ENCODE results near the gene ATP8A1.

The ATP8A1 gene

GRCh38 chr4:42637104-42637503 lies 19.8 kb downstream of the ATP8A1 start:
- H3K27ac ChIP-seq = peak overlapping the region; percentile 93
- H3K27me3 ChIP-seq (ENCODE audit: insufficient read depth, low read depth, severe bottlenecking) = no peaks in the 10 kb centered on the region
- H3K36me3 ChIP-seq = no peaks in the 10 kb centered on the region
- H3K9me3 ChIP-seq (ENCODE audit: severe bottlenecking) = no peaks in the 10 kb centered on the region
- DNase-seq = no peak
- no peak overlapping the region for H3K4me3 ChIP-seq (ENCODE audit: low read depth, low read length)
- no peak for TF ChIP-seq CTCF (IDR thresholded peaks at IDR 0.05; ENCODE audit: low read depth, low read length)

- TF ChIP-seq CTCF (IDR thresholded peaks at IDR 0.05; ENCODE audit: low read depth, low read length) = no peak
- Histone ChIP-seq H3K9me3 (ENCODE audit: severe bottlenecking) (no peaks in the 10 kb centered on the region), H3K4me3 (ENCODE audit: low read depth, low read length) (peak overlapping the region; percentile 32), H3K36me3 (no peaks in the 10 kb centered on the region), H3K27ac (peak overlapping the region; percentile 93), H3K27me3 (ENCODE audit: insufficient read depth, low read depth, severe bottlenecking) (no peaks in the 10 kb centered on the region)
- peak; percentile 90 for DNase-seq
Observed at GRCh38 chr4:42636645-42636949, 20.3 kb downstream of the ATP8A1 start.

GRCh38 chr4:42633605-42634388 lies 23.1 kb downstream of the ATP8A1 start:
- H3K36me3 ChIP-seq = no peaks in the 10 kb centered on the region
- no peak overlapping the region for H3K27ac ChIP-seq
- no peak for TF ChIP-seq CTCF (IDR thresholded peaks at IDR 0.05; ENCODE audit: low read depth, low read length)

GRCh38 chr4:42632653-42633382 lies 24.1 kb downstream of the ATP8A1 start:
- no peak for DNase-seq
- no peaks in the 10 kb centered on the region for H3K27me3 ChIP-seq (ENCODE audit: insufficient read depth, low read depth, severe bottlenecking)
- no peaks in the 10 kb centered on the region for H3K9me3 ChIP-seq (ENCODE audit: severe bottlenecking)
- no peak for TF ChIP-seq CTCF (IDR thresholded peaks at IDR 0.05; ENCODE audit: low read depth, low read length)
- no peak overlapping the region for H3K27ac ChIP-seq
- no peak overlapping the region for H3K4me3 ChIP-seq (ENCODE audit: low read depth, low read length)
- H3K36me3 ChIP-seq = no peaks in the 10 kb centered on the region

More at GRCh38 chr4:42633605-42634388, 23.1 kb downstream of the ATP8A1 start:
- H3K27me3 ChIP-seq (ENCODE audit: insufficient read depth, low read depth, severe bottlenecking) = no peaks in the 10 kb centered on the region
- no peak overlapping the region for H3K4me3 ChIP-seq (ENCODE audit: low read depth, low read length)
- no peaks in the 10 kb centered on the region for H3K9me3 ChIP-seq (ENCODE audit: severe bottlenecking)
- no peak for DNase-seq

GRCh38 chr4:42630908-42631307 lies 26.0 kb downstream of the ATP8A1 start:
- H3K27me3 ChIP-seq (ENCODE audit: insufficient read depth, low read depth, severe bottlenecking) = no peaks in the 10 kb centered on the region
- no peak overlapping the region for H3K4me3 ChIP-seq (ENCODE audit: low read depth, low read length)
- no peak for TF ChIP-seq CTCF (IDR thresholded peaks at IDR 0.05; ENCODE audit: low read depth, low read length)
- no peak overlapping the region for H3K27ac ChIP-seq
- DNase-seq = no peak
- H3K9me3 ChIP-seq (ENCODE audit: severe bottlenecking) = no peaks in the 10 kb centered on the region
- H3K36me3 ChIP-seq = no peaks in the 10 kb centered on the region

All from WERI-Rb-1 (cell line).